ENCODE results near the gene MLPH.

DNA sequence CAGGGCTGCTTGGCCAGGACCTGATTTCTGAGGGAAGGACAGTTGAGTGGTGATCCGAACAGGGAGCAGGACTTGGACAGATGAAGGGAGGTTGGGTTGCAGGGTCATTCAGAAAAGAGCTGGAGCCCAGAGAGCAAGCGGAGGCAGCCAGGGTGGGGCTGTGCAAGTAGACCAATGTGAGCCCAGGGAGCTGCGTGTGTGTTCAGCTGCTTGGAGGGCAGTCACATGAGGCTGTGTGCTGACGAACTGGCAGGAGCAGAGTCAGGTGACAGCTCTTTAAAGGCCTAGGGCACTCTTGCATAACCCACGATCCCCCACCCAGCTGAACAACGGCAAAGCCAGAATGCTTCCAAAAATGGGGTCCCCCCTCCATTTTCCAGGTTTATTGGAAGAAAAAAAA lies 4.6 kb upstream of the MLPH start:
- TF ChIP-seq, protein P1, sequence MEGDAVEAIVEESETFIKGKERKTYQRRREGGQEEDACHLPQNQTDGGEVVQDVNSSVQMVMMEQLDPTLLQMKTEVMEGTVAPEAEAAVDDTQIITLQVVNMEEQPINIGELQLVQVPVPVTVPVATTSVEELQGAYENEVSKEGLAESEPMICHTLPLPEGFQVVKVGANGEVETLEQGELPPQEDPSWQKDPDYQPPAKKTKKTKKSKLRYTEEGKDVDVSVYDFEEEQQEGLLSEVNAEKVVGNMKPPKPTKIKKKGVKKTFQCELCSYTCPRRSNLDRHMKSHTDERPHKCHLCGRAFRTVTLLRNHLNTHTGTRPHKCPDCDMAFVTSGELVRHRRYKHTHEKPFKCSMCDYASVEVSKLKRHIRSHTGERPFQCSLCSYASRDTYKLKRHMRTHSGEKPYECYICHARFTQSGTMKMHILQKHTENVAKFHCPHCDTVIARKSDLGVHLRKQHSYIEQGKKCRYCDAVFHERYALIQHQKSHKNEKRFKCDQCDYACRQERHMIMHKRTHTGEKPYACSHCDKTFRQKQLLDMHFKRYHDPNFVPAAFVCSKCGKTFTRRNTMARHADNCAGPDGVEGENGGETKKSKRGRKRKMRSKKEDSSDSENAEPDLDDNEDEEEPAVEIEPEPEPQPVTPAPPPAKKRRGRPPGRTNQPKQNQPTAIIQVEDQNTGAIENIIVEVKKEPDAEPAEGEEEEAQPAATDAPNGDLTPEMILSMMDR (IDR thresholded peaks at IDR 0.05), result no peak
- TF ChIP-seq POLR2A (IDR thresholded peaks at IDR 0.05), result no peak
